HepG2 (cell line): Measurements from ENCODE around the gene PSMD1. TPM values are rescaled to one million over a fixed set of nuclear protein-coding genes. Genes with fewer than 3 reads are reported as not detected.

Experiments
- AGO2 ChIP-seq: fragments of 200-400 bp; formaldehyde crosslinking; optimal IDR thresholded peaks from 2 replicates; pipeline ENCODE3; 2017; ENCODE audit warnings: mild to moderate bottlenecking, low read depth, low read length, moderate library complexity
- ARNT2 ChIP-seq: sonication (generic); formaldehyde crosslinking; IDR thresholded peaks from 2 replicates; pipeline ENCODE4 v1.8.0; 2022; ENCODE audit warnings: mild to moderate bottlenecking, low read depth, missing genetic modification reagents, moderate library complexity
- ASH2L ChIP-seq: fragments of 300-600, 200-600 bp; sonication (generic); IDR thresholded peaks from 2 replicates; pipeline ENCODE4 v1.7.0; 2017; ENCODE audit warnings: low read depth, mild to moderate bottlenecking, moderate library complexity, mixed read lengths, low read length; ENCODE audit not compliant: insufficient read length
- GATAD1 ChIP-seq: IDR thresholded peaks from 2 replicates; pipeline ENCODE4 v1.6.1; 2016; ENCODE audit warnings: missing genetic modification reagents, missing compliant biosample characterization
- HNF4A ChIP-seq: sonication (generic); formaldehyde crosslinking; IDR thresholded peaks from 2 replicates; pipeline ENCODE4 v1.4.0; 2020; ENCODE audit warnings: missing genetic modification reagents
- MLLT10 ChIP-seq: sonication (generic); formaldehyde crosslinking; IDR thresholded peaks from 2 replicates; pipeline ENCODE4 v1.4.0; 2020; ENCODE audit warnings: missing genetic modification reagents
- RARA ChIP-seq: IDR thresholded peaks from 2 replicates; pipeline ENCODE4 v1.6.1; 2016; ENCODE audit warnings: missing genetic modification reagents, missing compliant biosample characterization
- SP4 ChIP-seq: sonication (generic); formaldehyde crosslinking; IDR thresholded peaks from 2 replicates; pipeline ENCODE4 v1.8.1; 2023; ENCODE audit warnings: mild to moderate bottlenecking, missing genetic modification reagents
- WIZ ChIP-seq: sonication (generic); formaldehyde crosslinking; IDR thresholded peaks from 2 replicates; pipeline ENCODE4 v1.5.1; 2020; ENCODE audit warnings: mild to moderate bottlenecking, missing genetic modification reagents
- ZBTB38 ChIP-seq: sonication (generic); formaldehyde crosslinking; IDR thresholded peaks from 2 replicates; pipeline ENCODE4 v1.5.1; 2020; ENCODE audit warnings: mild to moderate bottlenecking, missing genetic modification reagents
- ZMYM2 ChIP-seq: sonication (generic); formaldehyde crosslinking; IDR thresholded peaks from 2 replicates; pipeline ENCODE4 v1.8.0; 2022; ENCODE audit warnings: mild to moderate bottlenecking, missing genetic modification reagents
- ZNF292 ChIP-seq: sonication (generic); formaldehyde crosslinking; IDR thresholded peaks from 2 replicates; pipeline ENCODE4 v1.8.1; 2022; ENCODE audit warnings: mild to moderate bottlenecking, low read depth, missing genetic modification reagents, borderline replicate concordance
- ZNF501 ChIP-seq: sonication (generic); formaldehyde crosslinking; IDR thresholded peaks from 2 replicates; pipeline ENCODE4 v1.5.1; 2020; ENCODE audit warnings: mild to moderate bottlenecking, moderate library complexity, missing genetic modification reagents
- ZNF629 ChIP-seq: sonication (generic); formaldehyde crosslinking; conservative IDR thresholded peaks from 2 replicates; pipeline ENCODE4 v1.5.0; 2020; ENCODE audit warnings: missing genetic modification reagents
- ZNF768 ChIP-seq: sonication (generic); formaldehyde crosslinking; IDR thresholded peaks from 2 replicates; pipeline ENCODE4 v1.4.0; 2020; ENCODE audit warnings: missing genetic modification reagents
- polyA plus RNA-seq, 8 experiments: library from polyadenylated mRNA; depleted of rRNA in 3 of 8; stranded (reverse) in 7 of 8; unstranded in 1 of 8; fragments of >200 nt; fragmentation: Illumina TruSeq in 4 of 8; extraction: Trizol in 4 of 8; gene quantifications; 2 replicates each; pipeline versions ENCODE4 v1.2.1 to v1.2.3, GENCODE V29; 2011 to 2016; ENCODE audit warnings: low read depth in 4 of 8, missing spikeins in 1 of 8, mixed read lengths in 1 of 8; ENCODE audit not compliant: insufficient read depth in 1 of 8
- total RNA-seq, 5 experiments: library from RNA; depleted of rRNA; stranded (reverse); fragments of >200 nt; fragmentation: Illumina TruSeq; extraction: Trizol; gene quantifications; 2 replicates each; pipeline ENCODE4 v1.2.3, GENCODE V29; 2016; ENCODE audit warnings: low read depth in 1 of 5
- TF ChIP-seq, protein P1 (sequence below): sonication (generic); formaldehyde crosslinking; IDR thresholded peaks from 2 replicates; pipeline ENCODE4 v1.8.0; 2022; ENCODE audit warnings: missing genetic modification reagents, mild to moderate bottlenecking, moderate library complexity, borderline replicate concordance
- TF ChIP-seq, protein P2 (sequence below): sonication (generic); formaldehyde crosslinking; IDR thresholded peaks from 2 replicates; pipeline ENCODE4 v1.4.0; 2020; ENCODE audit warnings: missing genetic modification reagents
- TF ChIP-seq, protein P3 (sequence below): IDR thresholded peaks from 2 replicates; pipeline ENCODE4 v1.6.1; 2016; ENCODE audit warnings: low read depth
- TF ChIP-seq, protein P4 (sequence below): sonication (generic); formaldehyde crosslinking; IDR thresholded peaks from 2 replicates; pipeline ENCODE4 v1.8.0; 2022; ENCODE audit warnings: mild to moderate bottlenecking, missing genetic modification reagents
- TF ChIP-seq, protein P5 (sequence below): sonication (generic); formaldehyde crosslinking; IDR thresholded peaks from 2 replicates; pipeline ENCODE4 v1.4.0; 2020; ENCODE audit warnings: missing genetic modification reagents, borderline replicate concordance

PSMD1 gene
- total and polyA plus RNA-seq, 2 of the 13 experiments (the other 11 are each of a cell fraction or from before 2014, with no cell fraction given) = 136 to 191 TPM

DNA sequence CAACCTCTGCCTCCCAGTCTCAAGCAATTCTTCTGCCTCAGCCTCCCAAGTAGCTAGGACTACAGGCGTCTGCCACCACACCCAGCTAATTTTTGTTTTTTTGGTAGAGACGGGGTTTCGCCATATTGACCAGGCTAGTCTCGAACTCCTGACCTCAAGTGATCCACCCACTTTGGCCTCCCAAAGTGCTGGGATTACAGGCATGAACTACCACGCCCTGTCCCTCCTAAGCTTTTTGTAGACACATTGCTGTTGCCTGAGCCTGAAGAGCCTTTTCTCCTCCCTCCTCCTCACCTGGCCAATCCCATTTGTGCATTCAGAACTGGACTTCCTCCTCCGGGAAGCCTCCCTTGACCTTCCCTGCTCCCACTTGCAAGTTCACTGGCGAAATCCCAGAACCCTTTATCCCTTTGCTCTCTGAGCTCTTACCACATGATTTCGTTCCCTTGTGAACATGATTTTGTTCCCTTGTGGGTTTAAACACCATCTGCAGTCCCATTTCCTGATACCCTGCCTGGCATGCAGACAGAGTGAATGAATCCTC, 16.8 kb upstream of the PSMD1 start (continued):
- TF ChIP-seq, protein P1, sequence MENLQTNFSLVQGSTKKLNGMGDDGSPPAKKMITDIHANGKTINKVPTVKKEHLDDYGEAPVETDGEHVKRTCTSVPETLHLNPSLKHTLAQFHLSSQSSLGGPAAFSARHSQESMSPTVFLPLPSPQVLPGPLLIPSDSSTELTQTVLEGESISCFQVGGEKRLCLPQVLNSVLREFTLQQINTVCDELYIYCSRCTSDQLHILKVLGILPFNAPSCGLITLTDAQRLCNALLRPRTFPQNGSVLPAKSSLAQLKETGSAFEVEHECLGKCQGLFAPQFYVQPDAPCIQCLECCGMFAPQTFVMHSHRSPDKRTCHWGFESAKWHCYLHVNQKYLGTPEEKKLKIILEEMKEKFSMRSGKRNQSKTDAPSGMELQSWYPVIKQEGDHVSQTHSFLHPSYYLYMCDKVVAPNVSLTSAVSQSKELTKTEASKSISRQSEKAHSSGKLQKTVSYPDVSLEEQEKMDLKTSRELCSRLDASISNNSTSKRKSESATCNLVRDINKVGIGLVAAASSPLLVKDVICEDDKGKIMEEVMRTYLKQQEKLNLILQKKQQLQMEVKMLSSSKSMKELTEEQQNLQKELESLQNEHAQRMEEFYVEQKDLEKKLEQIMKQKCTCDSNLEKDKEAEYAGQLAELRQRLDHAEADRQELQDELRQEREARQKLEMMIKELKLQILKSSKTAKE (CRISPR knock-in tag) = peak; percentile 45; the same call in 1 of the 2 replicates
- TF ChIP-seq ZNF768 (no peak), ZNF501 (peak; percentile 50; the same call in 1 of the 2 replicates), ARNT2 (CRISPR knock-in tag) (no peak), ZMYM2 (CRISPR knock-in tag) (peak; percentile 92), HNF4A (peak; percentile 79), SP4 (CRISPR knock-in tag) (peak; percentile 48; the same call in 1 of the 2 replicates), ZBTB38 (CRISPR knock-in tag) (peak; percentile 62; the same call in 1 of the 2 replicates), ASH2L (peak; percentile 44), ZNF292 (peak; percentile 49; the same call in 1 of the 2 replicates), ZNF629 (CRISPR knock-in tag) (no peak; the same call in 1 of the 2 replicates), WIZ (CRISPR knock-in tag) (no peak), RARA (CRISPR knock-in tag) (peak; percentile 84), AGO2 (no peak), GATAD1 (no peak), MLLT10 (CRISPR knock-in tag) (no peak)
- TF ChIP-seq, protein P2, sequence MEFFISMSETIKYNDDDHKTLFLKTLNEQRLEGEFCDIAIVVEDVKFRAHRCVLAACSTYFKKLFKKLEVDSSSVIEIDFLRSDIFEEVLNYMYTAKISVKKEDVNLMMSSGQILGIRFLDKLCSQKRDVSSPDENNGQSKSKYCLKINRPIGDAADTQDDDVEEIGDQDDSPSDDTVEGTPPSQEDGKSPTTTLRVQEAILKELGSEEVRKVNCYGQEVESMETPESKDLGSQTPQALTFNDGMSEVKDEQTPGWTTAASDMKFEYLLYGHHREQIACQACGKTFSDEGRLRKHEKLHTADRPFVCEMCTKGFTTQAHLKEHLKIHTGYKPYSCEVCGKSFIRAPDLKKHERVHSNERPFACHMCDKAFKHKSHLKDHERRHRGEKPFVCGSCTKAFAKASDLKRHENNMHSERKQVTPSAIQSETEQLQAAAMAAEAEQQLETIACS (CRISPR knock-in tag) = no peak
- TF ChIP-seq, protein P3, sequence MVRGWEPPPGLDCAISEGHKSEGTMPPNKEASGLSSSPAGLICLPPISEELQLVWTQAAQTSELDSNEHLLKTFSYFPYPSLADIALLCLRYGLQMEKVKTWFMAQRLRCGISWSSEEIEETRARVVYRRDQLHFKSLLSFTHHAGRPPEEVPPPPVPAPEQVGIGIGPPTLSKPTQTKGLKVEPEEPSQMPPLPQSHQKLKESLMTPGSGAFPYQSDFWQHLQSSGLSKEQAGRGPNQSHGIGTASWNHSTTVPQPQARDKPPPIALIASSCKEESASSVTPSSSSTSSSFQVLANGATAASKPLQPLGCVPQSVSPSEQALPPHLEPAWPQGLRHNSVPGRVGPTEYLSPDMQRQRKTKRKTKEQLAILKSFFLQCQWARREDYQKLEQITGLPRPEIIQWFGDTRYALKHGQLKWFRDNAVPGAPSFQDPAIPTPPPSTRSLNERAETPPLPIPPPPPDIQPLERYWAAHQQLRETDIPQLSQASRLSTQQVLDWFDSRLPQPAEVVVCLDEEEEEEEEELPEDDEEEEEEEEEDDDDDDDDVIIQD (CRISPR knock-in tag) = 0 out of 2 replicates have a peak, but pooled peaks have one; percentile 22
- TF ChIP-seq, protein P4, sequence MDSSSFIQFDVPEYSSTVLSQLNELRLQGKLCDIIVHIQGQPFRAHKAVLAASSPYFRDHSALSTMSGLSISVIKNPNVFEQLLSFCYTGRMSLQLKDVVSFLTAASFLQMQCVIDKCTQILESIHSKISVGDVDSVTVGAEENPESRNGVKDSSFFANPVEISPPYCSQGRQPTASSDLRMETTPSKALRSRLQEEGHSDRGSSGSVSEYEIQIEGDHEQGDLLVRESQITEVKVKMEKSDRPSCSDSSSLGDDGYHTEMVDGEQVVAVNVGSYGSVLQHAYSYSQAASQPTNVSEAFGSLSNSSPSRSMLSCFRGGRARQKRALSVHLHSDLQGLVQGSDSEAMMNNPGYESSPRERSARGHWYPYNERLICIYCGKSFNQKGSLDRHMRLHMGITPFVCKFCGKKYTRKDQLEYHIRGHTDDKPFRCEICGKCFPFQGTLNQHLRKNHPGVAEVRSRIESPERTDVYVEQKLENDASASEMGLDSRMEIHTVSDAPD (CRISPR knock-in tag) = no peak
- TF ChIP-seq, protein P5, sequence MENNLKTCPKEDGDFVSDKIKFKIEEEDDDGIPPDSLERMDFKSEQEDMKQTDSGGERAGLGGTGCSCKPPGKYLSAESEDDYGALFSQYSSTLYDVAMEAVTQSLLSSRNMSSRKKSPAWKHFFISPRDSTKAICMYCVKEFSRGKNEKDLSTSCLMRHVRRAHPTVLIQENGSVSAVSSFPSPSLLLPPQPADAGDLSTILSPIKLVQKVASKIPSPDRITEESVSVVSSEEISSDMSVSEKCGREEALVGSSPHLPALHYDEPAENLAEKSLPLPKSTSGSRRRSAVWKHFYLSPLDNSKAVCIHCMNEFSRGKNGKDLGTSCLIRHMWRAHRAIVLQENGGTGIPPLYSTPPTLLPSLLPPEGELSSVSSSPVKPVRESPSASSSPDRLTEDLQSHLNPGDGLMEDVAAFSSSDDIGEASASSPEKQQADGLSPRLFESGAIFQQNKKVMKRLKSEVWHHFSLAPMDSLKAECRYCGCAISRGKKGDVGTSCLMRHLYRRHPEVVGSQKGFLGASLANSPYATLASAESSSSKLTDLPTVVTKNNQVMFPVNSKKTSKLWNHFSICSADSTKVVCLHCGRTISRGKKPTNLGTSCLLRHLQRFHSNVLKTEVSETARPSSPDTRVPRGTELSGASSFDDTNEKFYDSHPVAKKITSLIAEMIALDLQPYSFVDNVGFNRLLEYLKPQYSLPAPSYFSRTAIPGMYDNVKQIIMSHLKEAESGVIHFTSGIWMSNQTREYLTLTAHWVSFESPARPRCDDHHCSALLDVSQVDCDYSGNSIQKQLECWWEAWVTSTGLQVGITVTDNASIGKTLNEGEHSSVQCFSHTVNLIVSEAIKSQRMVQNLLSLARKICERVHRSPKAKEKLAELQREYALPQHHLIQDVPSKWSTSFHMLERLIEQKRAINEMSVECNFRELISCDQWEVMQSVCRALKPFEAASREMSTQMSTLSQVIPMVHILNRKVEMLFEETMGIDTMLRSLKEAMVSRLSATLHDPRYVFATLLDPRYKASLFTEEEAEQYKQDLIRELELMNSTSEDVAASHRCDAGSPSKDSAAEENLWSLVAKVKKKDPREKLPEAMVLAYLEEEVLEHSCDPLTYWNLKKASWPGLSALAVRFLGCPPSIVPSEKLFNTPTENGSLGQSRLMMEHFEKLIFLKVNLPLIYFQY (CRISPR knock-in tag) = no peak
